Uterus (tissue), 4 donors: ENCODE data around the gene TMEM178A. TPM values are rescaled to one million over a fixed set of nuclear protein-coding genes. Genes with fewer than 3 reads are reported as not detected.

ENCODE experiments used
- DNase-seq, 2 donors: peaks; one replicate each; pipeline ENCODE4 v3.0.0-alpha.2; 2019 to 2020
- H3K27ac ChIP-seq, 2 donors: fragments of 200-600 bp; sonication (generic); 1 replicate in 1 of 2; 2 replicates in 1 of 2; pipeline ENCODE4 v1.5.1; 2016 to 2018
- H3K27me3 ChIP-seq, 2 donors: fragments of 200-600 bp; sonication (generic); one replicate each; pipeline ENCODE4 v1.5.1; 2018 to 2019; ENCODE audit warnings: control low read depth in 1 of 2
- H3K36me3 ChIP-seq, 2 donors: fragments of 200-600 bp; sonication (generic); one replicate each; pipeline ENCODE4 v1.5.1; 2019; ENCODE audit warnings: control low read depth in 1 of 2
- H3K4me1 ChIP-seq, 2 donors: fragments of 200-600 bp; sonication (generic); one replicate each; pipeline ENCODE4 v1.5.1; 2018 to 2019; ENCODE audit warnings: control low read depth in 1 of 2
- H3K4me3 ChIP-seq, 2 donors: fragments of 200-600 bp; sonication (generic); 1 replicate in 1 of 2; 2 replicates in 1 of 2; pipeline ENCODE4 v1.5.1; 2018 to 2019; ENCODE audit warnings: mild to moderate bottlenecking in 1 of 2
- H3K9me3 ChIP-seq, 2 donors: fragments of 200-600 bp; sonication (generic); one replicate each; pipeline ENCODE4 v1.5.1; 2019; ENCODE audit warnings: control low read depth in 1 of 2
- CTCF ChIP-seq, 4 experiments: fragments of 200-600 bp in 2 of 4; fragments of 450-650 bp in 2 of 4; sonication (generic) in 2 of 4; IDR thresholded peaks; one replicate each; pipeline ENCODE4 v1.5.1; 2016 to 2019; ENCODE audit warnings: antibody characterized with exemption in 4 of 4, mild to moderate bottlenecking in 2 of 4, moderate library complexity in 1 of 4
- POLR2A ChIP-seq, 2 donors: fragments of 450-650 bp; IDR thresholded peaks; one replicate each; pipeline ENCODE4 v1.6.1; 2016; ENCODE audit warnings: antibody characterized with exemption in 2 of 2, mild to moderate bottlenecking in 1 of 2, moderate library complexity in 1 of 2
- intact Hi-C: fragments of 100-400 bp; cut with DNase I; formaldehyde crosslinking; loops from one replicate; pipeline ENCODE4 v1.15.1; 2023; ENCODE audit warnings: low total_unique reads
- total RNA-seq, 4 donors: library from RNA; depleted of rRNA in 3 of 4; stranded (reverse); fragments of >200 nt in 3 of 4; gene quantifications; one replicate each; pipeline versions ENCODE4 v1.1.0 to v1.2.4, GENCODE V29; 2014 to 2023
- donor health status: DM: yes; HTN: yes; CAD: no.

Gene TMEM178A
- total RNA-seq, 4 donors from 2014 or later = 3.1 to 3.9 TPM; not detected in 2

DNA sequence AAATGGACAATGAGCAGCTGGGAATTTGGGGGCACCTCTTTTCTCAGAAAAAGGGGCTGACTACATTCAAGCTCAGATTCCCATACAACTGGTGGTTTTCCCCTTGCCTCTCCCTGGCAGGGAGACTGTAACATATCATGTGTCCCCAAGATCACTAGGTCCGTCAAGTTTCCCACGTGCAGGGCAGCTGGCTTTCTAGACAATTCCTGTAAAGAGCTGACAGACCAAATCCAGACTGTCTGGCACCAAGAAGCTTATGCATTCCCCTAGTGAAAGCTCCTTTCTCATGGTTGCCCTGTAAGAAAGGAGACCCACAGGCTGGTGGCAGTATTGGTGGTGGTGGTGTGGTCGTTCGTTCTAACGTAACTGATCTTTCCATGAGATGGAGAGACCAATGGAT, 64.6 kb downstream of the TMEM178A start:
- Histone ChIP-seq H3K27me3 (no peaks in the 10 kb centered on the region), H3K4me3 (no peak overlapping the region), H3K36me3 (no peaks in the 10 kb centered on the region), H3K4me1 (no peaks in the 10 kb centered on the region), H3K27ac (no peak overlapping the region), H3K9me3 (no peaks in the 10 kb centered on the region)
- intact Hi-C loops = no loop called here
- TF ChIP-seq POLR2A (IDR thresholded peaks at IDR 0.05) = no peak
- DNase-seq = no peak

- Histone ChIP-seq H3K9me3 (no peaks in the 10 kb centered on the region), H3K27me3 (no peaks in the 10 kb centered on the region), H3K4me3 (no peak overlapping the region), H3K36me3 (no peaks in the 10 kb centered on the region), H3K27ac (no peak overlapping the region), H3K4me1 (no peaks in the 10 kb centered on the region)
- no peak for DNase-seq
- TF ChIP-seq POLR2A (IDR thresholded peaks at IDR 0.05) (no peak), CTCF (IDR thresholded peaks at IDR 0.05) (no peak)
- intact Hi-C loops = no loop called here
Observed at GRCh38 chr2:39730685-39731302, 65.1 kb downstream of the TMEM178A start.

GRCh38 chr2:39731546-39731945, 65.8 kb downstream of the TMEM178A start:
- DNase-seq = no peak
- Histone ChIP-seq H3K9me3 (no peaks in the 10 kb centered on the region), H3K4me3 (no peak overlapping the region), H3K4me1 (no peaks in the 10 kb centered on the region), H3K36me3 (no peaks in the 10 kb centered on the region), H3K27me3 (no peaks in the 10 kb centered on the region), H3K27ac (no peak overlapping the region)
- TF ChIP-seq POLR2A (IDR thresholded peaks at IDR 0.05) (no peak), CTCF (IDR thresholded peaks at IDR 0.05) (no peak)
- intact Hi-C loops = no loop called here

DNA sequence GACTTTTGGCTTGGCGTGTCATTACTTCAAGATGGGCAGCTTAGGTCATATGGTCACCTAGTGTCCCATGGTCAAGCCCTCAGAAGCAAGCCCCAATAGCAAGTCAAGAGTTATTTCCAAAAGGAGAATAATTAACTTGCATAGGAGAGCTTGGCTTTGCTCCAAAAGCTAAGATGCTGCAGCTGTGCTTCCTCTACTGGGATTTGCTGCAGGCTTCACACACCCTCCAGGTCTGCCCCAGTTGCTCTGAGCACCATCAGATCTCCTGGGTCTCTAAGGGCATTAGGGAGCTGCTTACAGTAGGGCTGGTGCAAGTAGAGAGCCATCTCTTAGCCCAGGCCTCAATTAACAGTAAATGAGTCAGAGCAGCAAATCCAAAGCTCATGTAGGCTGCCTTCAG, 66.8 kb downstream of the TMEM178A start:
- no peaks in the 10 kb centered on the region for H3K36me3 ChIP-seq

DNA sequence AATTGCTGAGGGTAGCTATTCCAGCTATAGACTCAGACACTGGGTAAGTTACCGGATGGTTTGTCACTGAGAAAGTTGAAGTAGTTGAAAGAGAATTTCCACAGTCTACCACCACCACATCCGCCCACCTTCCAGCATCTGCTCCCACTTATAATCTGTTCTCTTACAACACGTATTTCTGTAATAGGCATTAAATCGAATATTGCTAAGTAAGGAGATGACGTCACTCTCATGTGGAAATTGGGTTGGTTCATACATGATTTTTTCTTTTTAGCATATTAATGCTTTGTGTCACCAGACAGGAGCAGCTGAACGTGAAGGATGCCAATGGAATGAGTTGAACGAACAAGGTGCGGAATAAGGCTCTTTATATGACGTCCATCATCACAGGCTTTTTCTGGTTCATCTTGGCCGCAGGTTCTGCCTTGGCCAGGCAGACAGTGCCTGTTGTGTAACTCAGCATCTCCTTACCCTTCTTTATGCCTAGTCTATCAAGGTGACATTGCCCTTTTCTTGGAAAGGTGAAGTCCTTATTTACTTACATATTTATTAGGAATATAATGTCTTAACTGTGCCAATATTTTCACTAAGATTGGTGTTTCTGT, 67.5 kb downstream of the TMEM178A start:
- Histone ChIP-seq H3K27ac (no peak overlapping the region), H3K4me1 (no peaks in the 10 kb centered on the region), H3K36me3 (no peaks in the 10 kb centered on the region), H3K9me3 (no peaks in the 10 kb centered on the region), H3K27me3 (no peaks in the 10 kb centered on the region), H3K4me3 (no peak overlapping the region)
- intact Hi-C loops = no loop called here
- no peak for TF ChIP-seq CTCF (IDR thresholded peaks at IDR 0.05)
- TF ChIP-seq POLR2A (IDR thresholded peaks at IDR 0.05) = no peak
- no peak for DNase-seq

More for the DNA sequence above, 66.8 kb downstream of the TMEM178A start:
- H3K27ac ChIP-seq = no peak overlapping the region
- no peaks in the 10 kb centered on the region for H3K4me1 ChIP-seq
- no peak for TF ChIP-seq POLR2A (IDR thresholded peaks at IDR 0.05)
- TF ChIP-seq CTCF (IDR thresholded peaks at IDR 0.05) = no peak
- intact Hi-C loops = no loop called here
- DNase-seq = no peak
- no peaks in the 10 kb centered on the region for H3K27me3 ChIP-seq
- H3K4me3 ChIP-seq = no peak overlapping the region
- H3K9me3 ChIP-seq = no peaks in the 10 kb centered on the region
